22Rv1 (cell line): ENCODE measurements around the gene CORO2B.

Source experiments
- H3K27ac ChIP-seq: fragments of 450-650 bp; 2 replicates; pipeline ENCODE4 v1.5.1; 2017
- CTCF ChIP-seq: fragments of 450-650 bp; IDR thresholded peaks from 2 replicates; pipeline ENCODE4 v1.5.1; 2017; ENCODE audit warnings: mild to moderate bottlenecking
- ZFX ChIP-seq: fragments of 450-650 bp; IDR thresholded peaks from 2 replicates; pipeline ENCODE4 v1.6.1; 2017; ENCODE audit warnings: antibody characterized with exemption, borderline replicate concordance

The CORO2B gene

GRCh38 chr15:68626739-68627138, 47.9 kb downstream of the CORO2B start:
- H3K27ac ChIP-seq: no peak overlapping the region
- no peak for TF ChIP-seq CTCF
- TF ChIP-seq ZFX: no peak

GRCh38 chr15:68627476-68627875, 48.7 kb downstream of the CORO2B start:
- no peak overlapping the region for H3K27ac ChIP-seq
- TF ChIP-seq CTCF (no peak), ZFX (no peak)

- no peak overlapping the region for H3K27ac ChIP-seq
- TF ChIP-seq ZFX (no peak), CTCF (no peak)
Measured at GRCh38 chr15:68627995-68628394, 49.2 kb downstream of the CORO2B start.

- TF ChIP-seq ZFX: no peak
- no peak for TF ChIP-seq CTCF
- no peak overlapping the region for H3K27ac ChIP-seq
Measured at GRCh38 chr15:68629519-68630210, 50.9 kb downstream of the CORO2B start.

- no peak overlapping the region for H3K27ac ChIP-seq
Measured at GRCh38 chr15:68630211-68630555, 51.4 kb downstream of the CORO2B start.

GRCh38 chr15:68630836-68631235, 52.0 kb downstream of the CORO2B start:
- TF ChIP-seq ZFX (no peak), CTCF (no peak)
- H3K27ac ChIP-seq: no peak overlapping the region

More at GRCh38 chr15:68630211-68630555, 51.4 kb downstream of the CORO2B start:
- TF ChIP-seq ZFX (no peak), CTCF (no peak)

- TF ChIP-seq ZFX (no peak), CTCF (no peak)
- H3K27ac ChIP-seq: no peak overlapping the region
Measured at GRCh38 chr15:68631601-68632051, 52.8 kb downstream of the CORO2B start.
